IMR-90 (cell line): ENCODE measurements around the gene SYTL3. TPM values are rescaled to one million over a fixed set of nuclear protein-coding genes. Genes with fewer than 3 reads are reported as not detected.

Experiments
- ATAC-seq: fragments of 200-7000 bp; cut with Tn5 transposase; 2 replicates; pipeline ENCODE4 v1.9.1; 2020; ENCODE audit warnings: low read depth, mild to moderate bottlenecking, moderate library complexity
- BruUV-seq: library from RNA; stranded (reverse); fragments of 400-500 nt; replicated peaks from 2 replicates; lab custom pipeline; 2021; lab: Mats Ljungman, UMichigan
- CTCF ChIA-PET: fragments of 300-600 bp; formaldehyde crosslinking; extraction: SDS; loops from one replicate; lab custom pipeline; 2021; ENCODE audit warnings: antibody characterized with exemption; lab: Yijun Ruan, JAX
- POLR2A ChIA-PET: fragments of 300-600 bp; sonication (Branson Sonifier 250); formaldehyde crosslinking; loops from one replicate; lab custom pipeline; 2022; ENCODE audit warnings: antibody characterized with exemption; ENCODE audit not compliant: unreplicated experiment; lab: Charles Lee
- DNase-seq: peaks from one replicate; pipeline ENCODE4 v3.0.0; 2013
- H2AFZ ChIP-seq: replicated peaks from 2 replicates; pipeline ENCODE3; 2013; ENCODE audit warnings: low read length, mild to moderate bottlenecking; ENCODE audit not compliant: poor library complexity
- H2AK5ac ChIP-seq: 2 replicates; pipeline ENCODE4 v1.6.1; 2013; ENCODE audit warnings: low read depth, low read length, inconsistent platforms
- H2AK9ac ChIP-seq: replicated peaks from 2 replicates; pipeline ENCODE3; 2013; ENCODE audit warnings: mild to moderate bottlenecking, low read depth, low read length, moderate library complexity; ENCODE audit not compliant: poor library complexity
- H2BK120ac ChIP-seq: 2 replicates; pipeline ENCODE4 v1.6.1; 2013; ENCODE audit warnings: low read depth, low read length, inconsistent platforms
- H2BK15ac ChIP-seq: 3 replicates; pipeline ENCODE4 v1.6.1; 2013; ENCODE audit warnings: low read depth, low read length, inconsistent platforms
- H2BK20ac ChIP-seq: 2 replicates; pipeline ENCODE4 v1.6.1; 2013; ENCODE audit warnings: low read depth, mild to moderate bottlenecking, inconsistent platforms, low read length, moderate library complexity
- H2BK5ac ChIP-seq: 2 replicates; pipeline ENCODE4 v1.6.1; 2013; ENCODE audit warnings: mild to moderate bottlenecking, low read depth, low read length, inconsistent platforms; ENCODE audit not compliant: poor library complexity, severe bottlenecking
- H3K14ac ChIP-seq: replicated peaks from 2 replicates; pipeline ENCODE4 v1.6.1; 2013; ENCODE audit warnings: low read depth, low read length, inconsistent platforms
- H3K18ac ChIP-seq: 2 replicates; pipeline ENCODE4 v1.6.1; 2013; ENCODE audit warnings: low read depth, low read length, control low read depth
- H3K23ac ChIP-seq: 2 replicates; pipeline ENCODE4 v1.6.1; 2013; ENCODE audit warnings: low read depth, low read length, inconsistent platforms
- H3K27ac ChIP-seq: 2 replicates; pipeline ENCODE4 v1.5.1; 2013; ENCODE audit warnings: mild to moderate bottlenecking, control low read depth, low read length; ENCODE audit not compliant: insufficient read depth
- H3K27me3 ChIP-seq: 2 replicates; pipeline ENCODE4 v1.6.1; 2013; ENCODE audit warnings: low read length; ENCODE audit not compliant: control insufficient read depth, insufficient read depth
- H3K36me3 ChIP-seq: 2 replicates; pipeline ENCODE4 v1.6.1; 2013; ENCODE audit warnings: low read length, mixed read lengths; ENCODE audit not compliant: control insufficient read depth, insufficient read depth
- H3K4ac ChIP-seq: 2 replicates; pipeline ENCODE4 v1.6.1; 2013; ENCODE audit warnings: low read depth, low read length, inconsistent platforms
- H3K4me1 ChIP-seq: 2 replicates; pipeline ENCODE4 v1.6.1; 2013; ENCODE audit warnings: low read length, mixed read lengths; ENCODE audit not compliant: control insufficient read depth, insufficient read depth
- H3K4me2 ChIP-seq: 2 replicates; pipeline ENCODE4 v1.6.1; 2013; ENCODE audit warnings: low read depth, mild to moderate bottlenecking, control low read depth, low read length, moderate library complexity
- H3K4me3 ChIP-seq: 2 replicates; pipeline ENCODE4 v1.5.1; 2013; ENCODE audit warnings: low read depth, mild to moderate bottlenecking, control low read depth, low read length, moderate library complexity; ENCODE audit not compliant: insufficient read depth
- H3K56ac ChIP-seq: 2 replicates; pipeline ENCODE4 v1.6.1; 2013; ENCODE audit warnings: low read length, inconsistent platforms; ENCODE audit not compliant: insufficient read depth; ENCODE audit errors: extremely low read depth
- H3K79me1 ChIP-seq, 2 experiments: 2 replicates each; pipeline ENCODE4 v1.6.1; 2013; ENCODE audit warnings: low read length in 2 of 2, inconsistent platforms in 1 of 2, low read depth in 1 of 2
- H3K9ac ChIP-seq: 2 replicates; pipeline ENCODE4 v1.6.1; 2013; ENCODE audit warnings: low read depth, low read length, control low read depth
- H3K9me1 ChIP-seq: 2 replicates; pipeline ENCODE4 v1.6.1; 2013; ENCODE audit warnings: low read length, inconsistent platforms; ENCODE audit not compliant: insufficient read depth
- H3K9me3 ChIP-seq: 2 replicates; pipeline ENCODE4 v1.6.1; 2013; ENCODE audit warnings: low read length; ENCODE audit not compliant: control insufficient read depth, insufficient read depth
- H4K20me1 ChIP-seq: 2 replicates; pipeline ENCODE4 v1.6.1; 2013; ENCODE audit warnings: low read length, inconsistent platforms; ENCODE audit not compliant: insufficient read depth
- H4K5ac ChIP-seq: 2 replicates; pipeline ENCODE4 v1.6.1; 2013; ENCODE audit warnings: mild to moderate bottlenecking, low read depth, low read length, control low read depth
- H4K8ac ChIP-seq, 2 experiments: 2 replicates each; pipeline ENCODE4 v1.6.1; 2013; ENCODE audit warnings: low read depth in 2 of 2, low read length in 2 of 2, control low read depth in 1 of 2, inconsistent platforms in 1 of 2
- H4K91ac ChIP-seq: 2 replicates; pipeline ENCODE4 v1.6.1; 2013; ENCODE audit warnings: low read depth, low read length, inconsistent platforms; ENCODE audit not compliant: insufficient read depth
- BHLHE40 ChIP-seq: fragments of 150-350 bp; IDR thresholded peaks from 2 replicates; pipeline ENCODE4 v1.6.1; 2016; ENCODE audit warnings: mild to moderate bottlenecking, low read depth, low read length
- FOS ChIP-seq: fragments of 150-350 bp; IDR thresholded peaks from 2 replicates; pipeline ENCODE4 v1.6.1; 2016; ENCODE audit warnings: low read depth, low read length
- POLR2A ChIP-seq: IDR thresholded peaks from 2 replicates; pipeline ENCODE4 v1.6.1; 2012; ENCODE audit warnings: mild to moderate bottlenecking, low read depth, low read length
- SMC3 ChIP-seq: fragments of 150-350 bp; IDR thresholded peaks from 2 replicates; pipeline ENCODE4 v1.6.1; 2016; ENCODE audit warnings: low read depth, mild to moderate bottlenecking, antibody characterized with exemption, low read length, moderate library complexity
- whole genome bisulfite sequencing, 2 experiments: methylation state at CpG; one replicate each; pipeline versions ENCODE4 v1.1.5 to v1.1.7; 2013; ENCODE audit warnings: missing lambda C conversion rate in 2 of 2; ENCODE audit not compliant: insufficient read length in 1 of 2; ENCODE audit errors: extremely low coverage in 2 of 2; 5-methylcytosine and 5-hydroxymethylcytosine counted together
- dilution Hi-C: fragments of 300-500 bp; cut with HindIII; formaldehyde crosslinking; loops from one replicate; pipeline ENCODE4 v1.14.3; 2018; ENCODE audit warnings: low sequenced_read_pairs; ENCODE audit not compliant: unreplicated experiment
- in situ Hi-C: fragments of 300-500 bp; cut with MboI; formaldehyde crosslinking; loops from 3 replicates; pipeline ENCODE4 v1.14.3; 2019; ENCODE audit warnings: low sequenced_read_pairs, inconsistent platforms, mixed read lengths
- intact Hi-C: fragments of 100-400 bp; cut with micrococcal nuclease; formaldehyde crosslinking; loops from 2 replicates; pipeline ENCODE4 v1.10.0; 2022
- polyA plus RNA-seq, 3 experiments: library from polyadenylated mRNA; depleted of rRNA; stranded (reverse); fragments of >200 nt; gene quantifications; 2 replicates each; pipeline ENCODE4 v1.2.3, GENCODE V29; 2012; ENCODE audit warnings: low replicate concordance in 1 of 3
- total RNA-seq: library from RNA; depleted of rRNA; stranded (reverse); fragments of >200 nt; gene quantifications from 2 replicates; pipeline ENCODE4 v1.2.3, GENCODE V29; 2012
- TF ChIP-seq, protein P1 (sequence below): fragments of 150-350 bp; IDR thresholded peaks from 2 replicates; pipeline ENCODE4 v1.6.1; 2016; ENCODE audit warnings: low read depth, mild to moderate bottlenecking, low read length, moderate library complexity, borderline replicate concordance
- TF ChIP-seq, protein P2 (sequence below): conservative IDR thresholded peaks from 2 replicates; pipeline ENCODE4 v1.5.1; 2012; ENCODE audit warnings: mild to moderate bottlenecking, low read depth, low read length, improper control_type of control experiment

SYTL3 gene
- total and polyA plus RNA-seq, 2 of the 4 experiments (the other 2 are of a cell fraction): 2.9 to 4.3 TPM

DNA sequence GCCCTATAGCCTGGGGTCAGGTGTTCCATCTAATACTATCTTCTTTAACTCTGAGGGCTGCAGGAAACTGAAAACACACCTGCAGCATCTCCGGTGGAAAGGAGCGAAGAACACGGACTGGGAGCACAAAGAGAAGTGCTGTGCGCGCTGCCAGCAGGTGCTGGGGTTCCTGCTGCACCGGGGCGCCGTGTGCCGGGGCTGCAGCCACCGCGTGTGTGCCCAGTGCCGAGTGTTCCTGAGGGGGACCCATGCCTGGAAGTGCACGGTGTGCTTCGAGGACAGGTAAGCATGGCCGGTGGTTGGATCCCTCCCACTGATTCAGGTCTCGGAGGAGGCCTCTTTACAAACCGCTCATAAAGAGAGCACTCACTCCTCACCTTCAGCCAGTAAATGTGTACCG lies 15.5 kb downstream of the SYTL3 start:
- TF ChIP-seq FOS (no peak), SMC3 (no peak), POLR2A (no peak), BHLHE40 (no peak)
- TF ChIP-seq, protein P1, sequence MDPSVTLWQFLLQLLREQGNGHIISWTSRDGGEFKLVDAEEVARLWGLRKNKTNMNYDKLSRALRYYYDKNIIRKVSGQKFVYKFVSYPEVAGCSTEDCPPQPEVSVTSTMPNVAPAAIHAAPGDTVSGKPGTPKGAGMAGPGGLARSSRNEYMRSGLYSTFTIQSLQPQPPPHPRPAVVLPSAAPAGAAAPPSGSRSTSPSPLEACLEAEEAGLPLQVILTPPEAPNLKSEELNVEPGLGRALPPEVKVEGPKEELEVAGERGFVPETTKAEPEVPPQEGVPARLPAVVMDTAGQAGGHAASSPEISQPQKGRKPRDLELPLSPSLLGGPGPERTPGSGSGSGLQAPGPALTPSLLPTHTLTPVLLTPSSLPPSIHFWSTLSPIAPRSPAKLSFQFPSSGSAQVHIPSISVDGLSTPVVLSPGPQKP: no peak
- TF ChIP-seq, protein P2, sequence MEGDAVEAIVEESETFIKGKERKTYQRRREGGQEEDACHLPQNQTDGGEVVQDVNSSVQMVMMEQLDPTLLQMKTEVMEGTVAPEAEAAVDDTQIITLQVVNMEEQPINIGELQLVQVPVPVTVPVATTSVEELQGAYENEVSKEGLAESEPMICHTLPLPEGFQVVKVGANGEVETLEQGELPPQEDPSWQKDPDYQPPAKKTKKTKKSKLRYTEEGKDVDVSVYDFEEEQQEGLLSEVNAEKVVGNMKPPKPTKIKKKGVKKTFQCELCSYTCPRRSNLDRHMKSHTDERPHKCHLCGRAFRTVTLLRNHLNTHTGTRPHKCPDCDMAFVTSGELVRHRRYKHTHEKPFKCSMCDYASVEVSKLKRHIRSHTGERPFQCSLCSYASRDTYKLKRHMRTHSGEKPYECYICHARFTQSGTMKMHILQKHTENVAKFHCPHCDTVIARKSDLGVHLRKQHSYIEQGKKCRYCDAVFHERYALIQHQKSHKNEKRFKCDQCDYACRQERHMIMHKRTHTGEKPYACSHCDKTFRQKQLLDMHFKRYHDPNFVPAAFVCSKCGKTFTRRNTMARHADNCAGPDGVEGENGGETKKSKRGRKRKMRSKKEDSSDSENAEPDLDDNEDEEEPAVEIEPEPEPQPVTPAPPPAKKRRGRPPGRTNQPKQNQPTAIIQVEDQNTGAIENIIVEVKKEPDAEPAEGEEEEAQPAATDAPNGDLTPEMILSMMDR: no peak
- no peak overlapping the region for H3K9ac ChIP-seq
- no peaks in the 10 kb centered on the region for H4K20me1 ChIP-seq
- no peak overlapping the region for H3K18ac ChIP-seq
- H2BK20ac ChIP-seq: no peak overlapping the region
- H2AFZ ChIP-seq: no peak overlapping the region
- no peaks in the 10 kb centered on the region for H3K9me1 ChIP-seq
- BruUV-seq: no TSS peak
- no peak overlapping the region for H2BK15ac ChIP-seq
- H3K36me3 ChIP-seq: no peaks in the 10 kb centered on the region
- H3K4me2 ChIP-seq: no peak overlapping the region
- no peak for ATAC-seq
- no peak overlapping the region for H3K4ac ChIP-seq
- H2AK9ac ChIP-seq: no peak overlapping the region
- ChIA-PET POLR2A (no interaction called here), CTCF (no interaction called here)
- no peak overlapping the region for H2BK5ac ChIP-seq
- intact Hi-C loops (no loop called here), dilution Hi-C loops (no loop called here), in situ Hi-C loops (no loop called here)
- no peak overlapping the region for H3K23ac ChIP-seq
- no peaks in the 10 kb centered on the region for H3K27me3 ChIP-seq
- H2BK120ac ChIP-seq: no peak overlapping the region
- H3K4me3 ChIP-seq: no peak overlapping the region
- no peak overlapping the region for H3K27ac ChIP-seq
- no peak overlapping the region for H4K8ac ChIP-seq
- no peak overlapping the region for H3K56ac ChIP-seq
- H3K79me1 ChIP-seq: no peaks in the 10 kb centered on the region
- no peak overlapping the region for H4K91ac ChIP-seq
- no peak overlapping the region for H3K14ac ChIP-seq
- H3K4me1 ChIP-seq: peaks cover 8% of the 10 kb centered on the region; the same call in 1 of the 2 replicates
- no peak overlapping the region for H4K5ac ChIP-seq
- DNase-seq: no peak
- WGBS, 2 experiments: 97% methylated on average over 6 of the region's 18 CpGs; no CpG with 5 or more reads in 1 of the 2 experiments
- H2AK5ac ChIP-seq: no peak overlapping the region
- H3K9me3 ChIP-seq: no peaks in the 10 kb centered on the region
